Activated CD4-positive, alpha-beta T cell treated with anti-CD3 and anti-CD28 coated beads, Interleukin-2, amount 10 ng/mL, durations not matched to agents 7 days and 5 days (primary cell): ENCODE measurements around the gene SCARB2. TPM values are rescaled to one million over a fixed set of nuclear protein-coding genes. Genes with fewer than 3 reads are reported as not detected.

Experiments
- CTCF ChIA-PET: fragments of 350-600 bp; sonication (Branson Sonifier 250); formaldehyde crosslinking; loops from one replicate; lab custom pipeline; 2021; ENCODE audit warnings: antibody characterized with exemption; lab: Charles Lee
- POLR2A ChIA-PET: fragments of 350-600 bp; sonication (Branson Sonifier 250); formaldehyde crosslinking; loops from one replicate; lab custom pipeline; 2021; ENCODE audit warnings: antibody characterized with exemption; lab: Charles Lee
- DNase-seq: peaks from one replicate; pipeline ENCODE4 v3.0.0-alpha.2; 2020
- H3K27ac Mint-ChIP-seq: one replicate; pipeline ENCODE4 v1.8.0; 2021; ENCODE audit warnings: mild to moderate bottlenecking, moderate library complexity, mixed read lengths
- H3K27me3 Mint-ChIP-seq: one replicate; pipeline ENCODE4 v1.8.0; 2021; ENCODE audit warnings: mixed read lengths
- H3K36me3 Mint-ChIP-seq: one replicate; pipeline ENCODE4 v1.8.0; 2021; ENCODE audit warnings: low read depth, mixed read lengths
- H3K4me1 Mint-ChIP-seq: one replicate; pipeline ENCODE4 v1.8.0; 2021; ENCODE audit warnings: mixed read lengths
- H3K4me3 Mint-ChIP-seq: one replicate; pipeline ENCODE4 v1.8.0; 2021; ENCODE audit warnings: mild to moderate bottlenecking, moderate library complexity, mixed read lengths
- H3K9me3 Mint-ChIP-seq: one replicate; pipeline ENCODE4 v1.8.0; 2021; ENCODE audit warnings: mixed read lengths
- total RNA-seq, 2 experiments: library from RNA; stranded (reverse); gene quantifications; one replicate each; pipeline ENCODE4 v1.2.3, GENCODE V29; 2021

Gene SCARB2
- total RNA-seq, 2 experiments from 2014 or later, result 17.0 to 17.8 TPM

- POLR2A ChIA-PET, result no interaction called here
- peaks cover 3% of the 10 kb centered on the region for H3K9me3 Mint-ChIP-seq
- DNase-seq, result no peak
- H3K27me3 Mint-ChIP-seq, result no peaks in the 10 kb centered on the region
- H3K4me3 Mint-ChIP-seq, result no peak overlapping the region
- CTCF ChIA-PET, result no interaction called here
- H3K27ac Mint-ChIP-seq, result no peak overlapping the region
- no peaks in the 10 kb centered on the region for H3K4me1 Mint-ChIP-seq
- H3K36me3 Mint-ChIP-seq, result peaks cover 14% of the 10 kb centered on the region
Observed at GRCh38 chr4:76156635-76157034, 57.0 kb downstream of the SCARB2 start.

GRCh38 chr4:76155979-76156378, 57.6 kb downstream of the SCARB2 start:
- Mint-ChIP-seq H3K9me3 (peaks cover 3% of the 10 kb centered on the region), H3K4me3 (no peak overlapping the region), H3K36me3 (peaks cover 10% of the 10 kb centered on the region), H3K27me3 (no peaks in the 10 kb centered on the region), H3K27ac (no peak overlapping the region), H3K4me1 (no peaks in the 10 kb centered on the region)
- no peak for DNase-seq
- CTCF ChIA-PET, result no interaction called here
- POLR2A ChIA-PET, result no interaction called here

- Mint-ChIP-seq H3K27me3 (no peaks in the 10 kb centered on the region), H3K36me3 (peaks cover 5% of the 10 kb centered on the region), H3K27ac (no peak overlapping the region), H3K9me3 (peaks cover 3% of the 10 kb centered on the region), H3K4me1 (peaks cover 11% of the 10 kb centered on the region), H3K4me3 (no peak overlapping the region)
- no peak for DNase-seq
- POLR2A ChIA-PET, result no interaction called here
- CTCF ChIA-PET, result no interaction called here
Observed at GRCh38 chr4:76153356-76153755, 60.3 kb downstream of the SCARB2 start.

- Mint-ChIP-seq H3K27ac (peak within 1 kb of the TSS; percentile 97), H3K9me3 (no peaks in the 10 kb centered on the region), H3K4me3 (peak within 1 kb of the TSS; percentile 86), H3K36me3 (peaks cover 8% of the 10 kb centered on the region), H3K27me3 (no peaks in the 10 kb centered on the region), H3K4me1 (peaks cover 31% of the 10 kb centered on the region)
- ChIA-PET POLR2A (no interaction called here), CTCF (interaction anchor here (1.3 to 1.5 kb wide), 3 partner anchors 22 to 158 kb away, joined by 4 read pairs; partner anchors contain the start of gene SDAD1)
- peak; percentile 96 for DNase-seq
Observed at GRCh38 chr4:76148142-76148865, 65.3 kb downstream of the SCARB2 start, which contains the start of gene NUP54. Gene NUP54 (minus strand): TSS chr4:76148397. CDS start chr4:76148374, 23 bp downstream.

- POLR2A ChIA-PET, result no interaction called here
- Mint-ChIP-seq H3K4me1 (peaks cover 31% of the 10 kb centered on the region), H3K4me3 (peak overlapping the region; percentile 86), H3K36me3 (peaks cover 13% of the 10 kb centered on the region), H3K27me3 (no peaks in the 10 kb centered on the region), H3K9me3 (no peaks in the 10 kb centered on the region), H3K27ac (peak overlapping the region; percentile 97)
- DNase-seq, result peak; percentile 50
- CTCF ChIA-PET, result interaction anchor here (1.3 to 1.5 kb wide), 2 partner anchors 22 to 157 kb away, joined by 4 read pairs; partner anchors contain the start of gene SDAD1
Observed at GRCh38 chr4:76147454-76148141, 66.0 kb downstream of the SCARB2 start.

- no peaks in the 10 kb centered on the region for H3K27me3 Mint-ChIP-seq
- ChIA-PET CTCF (no interaction called here), POLR2A (no interaction called here)
- peaks cover 40% of the 10 kb centered on the region for H3K36me3 Mint-ChIP-seq
- H3K27ac Mint-ChIP-seq, result no peak overlapping the region
- no peak overlapping the region for H3K4me3 Mint-ChIP-seq
- H3K4me1 Mint-ChIP-seq, result peaks cover 28% of the 10 kb centered on the region
- no peaks in the 10 kb centered on the region for H3K9me3 Mint-ChIP-seq
- no peak for DNase-seq
Observed at GRCh38 chr4:76144546-76144945, 69.1 kb downstream of the SCARB2 start.

- no peak overlapping the region for H3K4me3 Mint-ChIP-seq
- no peak overlapping the region for H3K27ac Mint-ChIP-seq
- H3K36me3 Mint-ChIP-seq, result peaks cover 53% of the 10 kb centered on the region
- no peak for DNase-seq
- no peaks in the 10 kb centered on the region for H3K9me3 Mint-ChIP-seq
- ChIA-PET CTCF (no interaction called here), POLR2A (no interaction called here)
- no peaks in the 10 kb centered on the region for H3K27me3 Mint-ChIP-seq
- H3K4me1 Mint-ChIP-seq, result peaks cover 16% of the 10 kb centered on the region
Observed at GRCh38 chr4:76141241-76141640, 72.4 kb downstream of the SCARB2 start.

- CTCF ChIA-PET, result no interaction called here
- H3K36me3 Mint-ChIP-seq, result peaks cover 43% of the 10 kb centered on the region
- no peaks in the 10 kb centered on the region for H3K4me1 Mint-ChIP-seq
- POLR2A ChIA-PET, result interaction anchor here (0.6 kb wide), 1 partner anchor 929 kb away, joined by 3 read pairs; no protein-coding TSS in a partner anchor
- no peaks in the 10 kb centered on the region for H3K27me3 Mint-ChIP-seq
- DNase-seq, result no peak
- no peak overlapping the region for H3K4me3 Mint-ChIP-seq
- no peaks in the 10 kb centered on the region for H3K9me3 Mint-ChIP-seq
- no peak overlapping the region for H3K27ac Mint-ChIP-seq
Observed at GRCh38 chr4:76127754-76128153, 85.9 kb downstream of the SCARB2 start.

GRCh38 chr4:76125816-76126215, 87.8 kb downstream of the SCARB2 start:
- H3K36me3 Mint-ChIP-seq, result peaks cover 51% of the 10 kb centered on the region
- no peaks in the 10 kb centered on the region for H3K27me3 Mint-ChIP-seq
- no peak overlapping the region for H3K27ac Mint-ChIP-seq
- POLR2A ChIA-PET, result no interaction called here
- no peaks in the 10 kb centered on the region for H3K4me1 Mint-ChIP-seq
- CTCF ChIA-PET, result no interaction called here
- no peak for DNase-seq
- no peaks in the 10 kb centered on the region for H3K9me3 Mint-ChIP-seq
- H3K4me3 Mint-ChIP-seq, result no peak overlapping the region

GRCh38 chr4:76120199-76120598, 93.4 kb downstream of the SCARB2 start:
- H3K27ac Mint-ChIP-seq, result no peak overlapping the region
- no peak for DNase-seq
- CTCF ChIA-PET, result interaction anchor here (0.6 kb wide), 1 partner anchor 225 kb away, joined by 3 read pairs; no protein-coding TSS in a partner anchor
- H3K4me3 Mint-ChIP-seq, result no peak overlapping the region
- no peaks in the 10 kb centered on the region for H3K4me1 Mint-ChIP-seq
- H3K36me3 Mint-ChIP-seq, result peaks cover 69% of the 10 kb centered on the region
- no peaks in the 10 kb centered on the region for H3K27me3 Mint-ChIP-seq
- H3K9me3 Mint-ChIP-seq, result no peaks in the 10 kb centered on the region
- POLR2A ChIA-PET, result no interaction called here

GRCh38 chr4:76117536-76117935, 96.1 kb downstream of the SCARB2 start:
- no peaks in the 10 kb centered on the region for H3K4me1 Mint-ChIP-seq
- H3K27ac Mint-ChIP-seq, result no peak overlapping the region
- H3K4me3 Mint-ChIP-seq, result no peak overlapping the region
- no peak for DNase-seq
- H3K27me3 Mint-ChIP-seq, result no peaks in the 10 kb centered on the region
- ChIA-PET CTCF (no interaction called here), POLR2A (no interaction called here)
- H3K9me3 Mint-ChIP-seq, result no peaks in the 10 kb centered on the region
- H3K36me3 Mint-ChIP-seq, result peaks cover 64% of the 10 kb centered on the region

- ChIA-PET CTCF (no interaction called here), POLR2A (no interaction called here)
- H3K36me3 Mint-ChIP-seq, result peaks cover 61% of the 10 kb centered on the region
- H3K27ac Mint-ChIP-seq, result no peak overlapping the region
- DNase-seq, result no peak
- H3K9me3 Mint-ChIP-seq, result no peaks in the 10 kb centered on the region
- no peak overlapping the region for H3K4me3 Mint-ChIP-seq
- H3K4me1 Mint-ChIP-seq, result no peaks in the 10 kb centered on the region
- no peaks in the 10 kb centered on the region for H3K27me3 Mint-ChIP-seq
Observed at GRCh38 chr4:76116821-76117220, 96.8 kb downstream of the SCARB2 start.
